Measurements from ENCODE around the gene L1TD1. TPM values are rescaled to one million over a fixed set of nuclear protein-coding genes. Genes with fewer than 3 reads are reported as not detected.

Gene L1TD1
- total and polyA plus RNA-seq, 2 of the 13 experiments (the other 11 are each of a cell fraction or from before 2014, with no cell fraction given), result not detected

DNA sequence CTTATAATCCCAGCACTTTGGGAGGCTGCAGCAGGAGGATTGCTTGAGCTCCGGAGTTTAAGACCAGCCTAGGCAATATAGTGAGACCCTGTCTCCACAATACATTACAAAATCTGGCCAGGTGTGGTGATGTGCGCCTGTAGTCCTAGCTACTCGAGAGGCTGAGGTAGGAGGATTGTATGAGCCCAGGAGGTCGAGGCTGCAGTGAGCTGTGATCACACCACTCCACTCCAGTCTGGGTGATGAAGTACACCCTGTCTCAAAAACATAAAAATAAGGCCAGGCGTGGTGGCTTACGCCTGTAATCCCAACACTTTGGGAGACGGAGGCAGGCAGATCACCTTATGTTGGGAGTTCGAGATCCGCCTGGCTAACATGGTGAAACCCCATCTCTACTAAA is 27.7 kb downstream of the L1TD1 start:
- no peaks in the 10 kb centered on the region for H3K4me1 ChIP-seq (ENCODE audit: insufficient read depth, low read length)
- BruUV-seq (replicated peaks), result no TSS peak
- H4K20me1 ChIP-seq (ENCODE audit: insufficient read depth, low read length), result no peaks in the 10 kb centered on the region
- no peak overlapping the region for H3K9ac ChIP-seq (ENCODE audit: insufficient read depth, low read depth, low read length)
- no peak for FAIRE-seq
- no peak overlapping the region for H3K4me2 ChIP-seq (ENCODE audit: low read depth, low read length)
- H3K36me3 ChIP-seq (replicated peaks in 1 of 2; ENCODE audit: control insufficient read depth in 1 of 2, insufficient read depth in 2 of 2, low read length in 2 of 2), result no peaks in the 10 kb centered on the region
- TF ChIP-seq SMARCC2 (IDR thresholded peaks at IDR 0.05) (no peak), ZNF589 (CRISPR knock-in tag; conservative IDR thresholded peaks at IDR 0.05) (no peak), MATR3 (CRISPR knock-in tag; IDR thresholded peaks at IDR 0.05) (no peak), ZNF737 (CRISPR knock-in tag; IDR thresholded peaks at IDR 0.05; ENCODE audit: borderline replicate concordance) (no peak), ZNF207 (IDR thresholded peaks at IDR 0.05; ENCODE audit: borderline replicate concordance) (no peak), HOXA3 (CRISPR knock-in tag; IDR thresholded peaks at IDR 0.05) (no peak), FOSL2 (CRISPR knock-in tag; IDR thresholded peaks at IDR 0.05) (no peak), BCLAF1 (IDR thresholded peaks at IDR 0.05) (no peak), ZNF850 (CRISPR knock-in tag; conservative IDR thresholded peaks at IDR 0.05) (no peak), ZFP37 (CRISPR knock-in tag; IDR thresholded peaks at IDR 0.05; ENCODE audit: borderline replicate concordance) (no peak)
- H3K27ac ChIP-seq (ENCODE audit: extremely low read length, insufficient read depth, low read length), result no peak overlapping the region
- ChIA-PET CTCF (ENCODE audit: low intra/inter-chr PET ratio, low total read pairs) (no interaction called here), POLR2A (no interaction called here)
- WGBS (ENCODE audit: low lambda C conversion rate), result 80% methylated on average over 9 of the region's 9 CpGs
- intact Hi-C loops (cut with micrococcal nuclease; ENCODE audit: unreplicated experiment), result no loop called here
- H3K9me3 ChIP-seq (ENCODE audit: low read length), result no peaks in the 10 kb centered on the region
- in situ Hi-C loops (cut with HindIII; ENCODE audit: extremely low pct_ligation_motif_present, low pct_unique_long_range_greater_than_20kb), result no loop called here
- no peak overlapping the region for H3K4me3 ChIP-seq (replicated peaks in 1 of 3; ENCODE audit: insufficient read depth in 1 of 3, low read depth in 2 of 3, low read length in 3 of 3)
- ATAC-seq, result no peak
- no peaks in the 10 kb centered on the region for H3K27me3 ChIP-seq (ENCODE audit: control insufficient read depth in 1 of 2, insufficient read depth in 2 of 2, low read length in 2 of 2)
- H3K79me2 ChIP-seq (ENCODE audit: insufficient read depth, low read length), result no peaks in the 10 kb centered on the region
- no peak for DNase-seq (ENCODE audit: low spot score)
- H2AFZ ChIP-seq (ENCODE audit: low read length), result no peak overlapping the region
